NCI-H1105 treated with DMSO at 0.1 percent for 48 hours (cell line): Measurements from ENCODE around the gene RAB3B.
"Not testable (repeated sequence)": the region's sequence is repeated elsewhere in the genome, so short reads cannot be mapped to it uniquely, and the experiment has no call there.

Experiments
- DNase-seq: peaks from one replicate; lab custom pipeline; 2025; lab: John Stamatoyannopoulos, UW

Gene RAB3B

DNA sequence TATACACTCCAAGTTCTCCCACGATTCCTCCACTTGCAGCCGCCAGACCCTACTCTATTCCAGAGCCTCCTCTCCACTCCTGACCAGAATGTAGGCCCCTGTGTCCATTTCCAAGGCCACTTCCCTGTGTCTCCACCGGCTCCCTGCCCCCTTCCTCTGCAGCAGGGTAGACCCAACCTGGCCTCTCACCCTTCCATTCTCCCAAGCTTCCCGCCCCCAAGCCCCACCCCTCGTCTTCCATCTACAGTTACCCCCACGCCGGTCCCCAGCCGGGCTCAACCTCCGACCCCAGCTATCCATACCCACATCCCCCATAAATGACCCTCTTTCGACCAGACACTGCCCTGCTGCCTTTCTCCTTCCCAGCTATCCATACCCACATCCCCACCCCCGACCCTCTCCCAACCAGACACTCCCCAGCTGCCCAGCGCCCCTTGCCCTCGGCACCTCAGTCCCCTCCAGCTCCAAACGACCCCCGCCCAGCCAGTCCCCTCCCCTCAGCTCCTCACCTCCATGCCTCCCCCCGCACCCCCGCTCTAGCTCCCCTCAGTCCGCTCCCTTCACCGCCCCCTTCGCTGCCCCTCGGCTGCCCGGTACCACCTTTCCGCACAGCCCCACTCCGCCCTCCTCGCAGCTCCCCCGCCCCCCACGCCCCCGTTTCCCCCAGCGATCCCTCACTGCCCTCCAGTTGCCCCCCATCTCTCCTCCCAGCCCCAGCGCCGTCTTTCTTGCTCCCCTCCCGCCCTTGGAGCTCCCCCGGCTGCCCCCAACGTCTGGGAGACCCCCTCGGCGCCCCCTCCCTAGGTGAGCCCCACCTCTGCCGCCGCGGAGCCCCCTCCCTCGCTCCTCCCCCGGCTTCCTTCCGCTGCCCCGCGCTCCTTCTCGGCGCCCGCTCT is 670 bp downstream of the RAB3B start:
- DNase-seq = no peak

DNA sequence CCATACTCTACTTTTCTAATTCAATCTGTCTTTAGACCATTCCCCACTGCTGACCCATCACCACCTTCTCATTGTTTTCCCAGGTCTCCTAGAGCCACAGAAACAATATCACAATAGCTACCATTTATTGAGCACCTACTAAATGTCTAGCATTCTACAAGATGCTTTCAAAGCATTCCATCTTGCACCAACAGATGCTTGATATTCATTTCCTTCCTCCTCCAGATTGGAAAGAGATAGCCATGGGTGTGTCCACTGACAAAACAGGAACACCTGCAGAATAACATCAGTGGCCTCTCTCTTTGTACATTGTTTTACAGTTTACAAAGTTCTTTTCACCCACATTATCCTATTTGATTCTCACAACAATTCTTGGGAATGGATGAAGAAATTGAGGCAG is 2.2 kb downstream of the RAB3B start:
- no peak for DNase-seq

DNA sequence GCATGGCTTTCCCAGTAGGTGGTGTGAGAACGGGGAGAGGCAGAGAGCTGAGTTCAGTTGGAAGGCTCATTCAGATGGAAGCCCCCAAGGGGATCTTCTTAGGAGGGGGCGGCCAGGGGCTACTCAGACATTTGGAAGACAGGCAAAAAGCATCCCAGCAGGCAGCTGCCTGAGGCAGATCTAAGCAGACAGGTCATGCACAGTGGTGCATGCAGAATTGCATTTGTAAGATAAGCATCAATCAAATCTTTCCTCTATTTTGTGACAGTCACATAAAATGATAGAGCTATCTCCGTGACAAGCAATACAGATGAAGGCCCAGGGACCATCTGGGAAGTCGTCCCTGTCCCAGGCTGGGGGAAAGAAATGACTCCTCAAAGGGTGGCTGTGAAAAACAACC is 3.8 kb downstream of the RAB3B start:
- no peak for DNase-seq

DNA sequence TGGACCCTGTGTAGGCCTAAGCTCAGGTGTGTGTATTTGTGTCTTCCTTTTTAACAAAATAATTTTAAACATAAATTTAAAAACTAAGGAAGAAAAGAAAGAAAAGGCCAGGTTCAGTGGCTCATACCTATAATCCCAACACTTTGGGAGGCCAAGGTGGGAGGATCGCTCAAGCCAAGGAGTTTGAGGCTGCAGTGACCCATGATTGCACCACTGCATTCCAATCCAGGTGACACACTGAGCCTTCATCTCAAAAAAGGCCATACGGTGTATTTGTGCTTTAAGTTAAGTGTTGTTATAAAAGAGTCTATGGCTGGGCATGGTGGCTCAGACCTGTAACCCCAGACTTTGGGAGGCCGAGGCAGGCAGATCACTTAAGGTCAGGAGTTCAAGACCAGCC is 8.3 kb downstream of the RAB3B start:
- DNase-seq = no peak

DNA sequence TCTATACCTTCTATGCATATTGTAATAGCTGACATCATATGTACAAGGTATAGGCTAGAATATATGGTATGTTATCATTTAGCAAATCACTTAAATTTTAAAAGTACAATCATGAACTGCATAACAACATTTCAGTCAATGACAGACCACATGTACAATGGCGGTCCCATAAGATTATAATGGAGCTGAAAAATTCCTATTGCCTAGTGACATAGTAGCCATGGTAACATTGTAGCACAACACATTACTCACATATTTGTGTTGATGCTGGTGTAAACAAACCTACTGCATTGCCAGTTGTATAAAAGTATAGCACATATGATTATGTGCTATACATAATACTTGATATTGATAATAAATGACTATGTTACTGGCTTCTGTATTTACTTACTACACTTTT is 8.9 kb downstream of the RAB3B start:
- no peak for DNase-seq

DNA sequence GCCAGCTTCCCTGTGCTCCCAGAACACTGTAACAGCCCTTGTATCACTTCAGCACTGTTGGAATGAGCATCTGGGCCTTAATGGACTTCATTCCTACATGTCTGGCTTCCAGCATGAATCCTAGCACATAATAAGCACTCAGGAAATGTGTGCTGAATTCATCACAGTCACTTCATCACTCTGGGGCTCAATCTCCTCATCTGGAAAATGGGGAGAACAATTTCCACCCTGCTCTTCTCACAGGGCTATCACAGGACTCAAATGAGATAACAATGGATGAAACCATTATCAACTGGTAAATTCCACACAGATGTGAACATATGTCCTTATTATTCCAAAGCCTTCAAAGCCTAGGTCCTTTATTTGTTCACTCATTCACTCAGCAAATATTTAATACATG is 12.4 kb downstream of the RAB3B start:
- DNase-seq = no peak

DNA sequence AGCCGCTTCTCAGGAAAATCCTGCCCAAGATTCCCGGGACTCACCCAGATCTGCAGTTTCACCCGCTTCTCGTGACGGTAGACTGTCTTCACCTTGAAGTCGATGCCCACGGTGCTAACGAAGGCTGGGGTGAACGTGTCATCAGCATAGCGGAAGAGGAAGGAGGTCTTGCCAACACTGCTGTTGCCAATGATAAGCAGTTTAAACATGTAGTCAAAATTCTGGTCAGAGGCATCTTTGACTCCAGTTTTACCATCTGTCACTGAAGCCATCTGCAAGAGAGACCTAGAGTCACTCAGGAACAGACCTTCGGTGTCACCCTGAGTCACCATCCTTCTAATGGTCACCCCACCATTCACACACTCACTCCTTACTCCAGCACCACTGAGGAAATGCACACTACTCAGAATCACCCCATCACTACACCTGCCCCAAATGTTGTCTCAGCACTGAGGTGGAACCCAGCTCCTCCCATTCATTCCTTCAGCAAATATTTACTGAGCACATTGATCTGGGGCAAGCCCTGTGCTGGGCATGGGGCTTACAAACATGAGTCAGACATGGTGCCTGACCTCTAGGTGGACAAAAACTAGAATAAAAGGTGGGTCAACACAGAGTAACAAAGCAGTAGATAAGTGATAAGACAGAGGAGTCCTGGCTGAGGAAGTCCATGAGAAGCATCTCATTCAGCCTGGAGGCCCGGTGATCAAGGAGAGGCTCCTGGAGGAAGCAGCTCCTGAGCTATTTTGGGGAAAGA is 13.5 kb downstream of the RAB3B start:
- no peak for DNase-seq

DNA sequence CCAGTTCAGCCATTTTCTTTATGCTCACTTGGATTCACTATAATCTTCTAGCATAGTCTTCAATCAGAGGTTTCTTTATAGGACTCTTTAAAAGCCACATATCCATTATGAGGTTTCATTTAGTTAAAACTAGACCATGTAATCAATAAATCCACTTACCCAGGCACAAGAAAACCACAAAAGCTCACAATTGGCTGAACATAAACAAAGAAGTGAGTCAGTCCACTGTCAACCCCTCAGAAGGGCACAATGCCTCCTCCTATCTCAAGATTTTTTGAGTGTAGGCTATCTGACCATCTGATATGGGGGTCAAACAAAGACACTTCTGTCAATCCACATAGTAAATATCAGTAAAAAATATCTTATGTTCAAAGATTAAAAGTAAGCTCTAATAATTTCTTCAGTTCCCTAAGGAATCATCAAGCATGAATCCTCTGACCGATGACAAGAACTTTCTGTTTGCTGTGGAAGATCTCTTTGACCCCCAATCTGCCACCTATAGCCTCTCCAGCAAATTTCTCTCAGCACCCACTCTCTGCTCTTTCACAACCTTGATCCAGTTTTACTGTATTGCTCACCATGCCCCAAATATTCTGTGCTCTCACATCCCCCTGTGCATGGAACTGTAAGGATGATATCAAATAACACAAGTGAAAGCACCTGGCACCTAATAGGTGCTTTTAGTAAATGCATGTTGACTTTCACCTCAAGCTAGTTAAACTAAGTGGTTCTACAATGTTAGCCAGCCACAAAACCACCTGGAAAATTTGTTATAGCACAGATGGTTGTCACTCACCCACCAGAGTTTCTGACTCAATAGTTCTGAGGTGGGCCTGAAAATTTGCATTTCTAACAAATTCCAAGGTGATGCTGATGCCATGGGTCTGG is 16.7 kb downstream of the RAB3B start:
- peak; percentile 74 for DNase-seq

DNA sequence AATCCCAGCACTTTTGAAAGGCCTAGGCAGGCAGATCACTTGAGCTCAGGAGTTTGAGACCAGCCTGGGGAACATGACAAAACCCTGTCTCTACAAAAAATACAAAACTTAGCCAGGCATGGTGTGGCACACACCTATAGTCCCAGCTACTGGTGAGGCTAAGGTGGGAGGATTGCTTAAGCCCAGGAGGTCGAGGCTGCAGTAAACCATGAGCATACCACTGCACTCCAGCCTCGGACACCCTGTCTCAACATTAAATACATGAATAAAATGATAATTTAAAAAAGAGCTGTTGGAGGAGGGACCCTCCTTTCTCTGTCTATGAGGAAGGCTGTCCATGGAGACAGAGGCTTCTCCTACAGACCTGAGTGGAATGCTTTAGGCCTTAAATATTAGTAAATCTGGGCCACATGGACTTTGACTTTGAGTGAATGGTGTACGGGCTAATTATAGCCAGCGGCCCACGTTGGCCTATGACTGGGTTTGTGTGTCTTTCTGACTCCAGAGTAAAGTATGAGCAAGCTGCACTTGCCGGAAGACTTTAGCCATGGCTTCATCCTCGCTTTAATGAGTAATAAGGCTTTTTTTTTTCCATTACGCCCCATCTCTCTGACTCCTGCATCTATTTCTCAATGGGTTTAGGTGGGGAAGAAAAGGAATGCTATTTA is 21.3 kb downstream of the RAB3B start:
- no peak for DNase-seq

DNA sequence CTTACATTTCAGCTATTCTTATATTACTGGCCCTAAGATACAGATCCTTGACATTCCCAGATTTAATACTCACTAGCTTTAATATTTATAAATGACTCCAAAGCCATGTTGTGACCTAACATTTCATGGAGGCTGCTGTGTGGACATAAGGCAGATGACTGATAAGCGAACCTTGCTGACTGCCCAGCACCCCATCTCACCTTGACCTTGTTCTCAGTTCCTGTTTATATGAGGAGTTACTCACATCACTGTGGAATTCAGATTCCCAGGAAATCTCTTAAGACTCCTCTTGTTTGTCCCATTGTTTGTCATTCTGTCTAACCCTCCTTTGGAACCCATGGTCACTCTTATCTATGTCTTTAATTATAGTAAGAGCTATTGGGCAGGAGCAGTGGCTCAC is 21.9 kb downstream of the RAB3B start:
- no peak for DNase-seq

DNA sequence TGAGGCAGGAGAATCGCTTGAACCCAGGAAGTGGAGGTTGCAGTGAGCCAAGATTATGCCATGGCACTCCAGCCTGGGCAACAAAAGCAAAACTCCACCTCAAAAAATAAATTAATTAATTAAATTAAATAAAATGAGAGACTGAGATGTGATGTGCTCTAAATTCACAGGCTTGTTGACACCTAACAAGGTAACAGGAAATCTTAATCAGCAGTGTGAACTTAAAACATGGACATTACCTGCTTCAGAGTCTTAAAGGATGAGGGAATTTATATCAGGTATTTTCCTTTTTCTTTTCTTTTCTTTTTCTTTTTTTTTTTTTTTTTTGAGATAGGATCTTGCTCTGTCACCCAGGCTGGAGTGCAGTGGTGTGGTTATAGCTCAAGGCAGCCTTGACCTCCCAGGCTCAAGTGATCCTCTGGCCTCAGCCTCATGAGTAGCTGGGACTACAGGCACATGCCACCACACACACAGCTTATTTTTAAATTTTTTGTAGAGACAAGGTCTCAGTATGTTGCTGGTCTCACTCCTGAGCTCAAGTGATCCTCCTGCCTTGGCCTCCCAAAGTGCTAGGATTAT is 23.2 kb downstream of the RAB3B start:
- not testable (repeated sequence) for DNase-seq

DNA sequence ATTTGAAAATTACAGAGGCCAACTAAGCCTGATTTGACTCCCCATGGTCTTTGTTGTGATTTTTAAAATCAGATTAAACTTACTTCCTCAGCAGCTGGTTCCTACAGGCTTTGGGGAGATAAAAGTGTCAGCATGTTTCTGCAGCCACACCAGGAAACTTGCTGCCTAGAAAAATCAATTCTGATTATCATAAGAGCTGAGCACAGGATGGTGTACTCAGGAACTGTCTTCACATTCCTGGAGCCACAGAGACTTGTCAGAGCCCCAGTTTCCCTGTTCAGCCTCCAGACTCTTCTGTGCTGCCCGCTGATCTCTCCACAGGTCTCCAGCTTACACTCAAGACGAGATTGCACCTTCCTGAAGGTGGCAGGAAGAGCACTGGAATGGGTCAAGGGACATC is 23.9 kb downstream of the RAB3B start:
- no peak for DNase-seq

DNA sequence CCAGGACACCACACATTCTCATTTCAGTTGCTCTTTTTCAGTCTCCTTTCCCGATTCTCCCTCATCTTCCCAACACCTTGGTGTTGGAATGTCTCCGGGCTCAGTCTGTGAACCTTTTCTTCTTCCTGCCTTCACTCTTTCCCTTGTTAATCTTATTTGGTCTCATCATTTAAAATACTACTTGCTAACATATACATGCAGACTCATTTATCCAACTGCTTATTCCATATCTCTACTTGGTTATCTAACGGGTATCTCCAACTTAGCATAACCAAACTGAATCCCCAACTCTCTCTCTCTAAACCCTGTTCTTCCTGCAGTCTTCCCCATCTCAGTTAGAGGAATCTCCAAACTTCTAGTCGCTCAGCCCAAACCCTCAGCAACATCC is 26.2 kb downstream of the RAB3B start:
- no peak for DNase-seq

DNA sequence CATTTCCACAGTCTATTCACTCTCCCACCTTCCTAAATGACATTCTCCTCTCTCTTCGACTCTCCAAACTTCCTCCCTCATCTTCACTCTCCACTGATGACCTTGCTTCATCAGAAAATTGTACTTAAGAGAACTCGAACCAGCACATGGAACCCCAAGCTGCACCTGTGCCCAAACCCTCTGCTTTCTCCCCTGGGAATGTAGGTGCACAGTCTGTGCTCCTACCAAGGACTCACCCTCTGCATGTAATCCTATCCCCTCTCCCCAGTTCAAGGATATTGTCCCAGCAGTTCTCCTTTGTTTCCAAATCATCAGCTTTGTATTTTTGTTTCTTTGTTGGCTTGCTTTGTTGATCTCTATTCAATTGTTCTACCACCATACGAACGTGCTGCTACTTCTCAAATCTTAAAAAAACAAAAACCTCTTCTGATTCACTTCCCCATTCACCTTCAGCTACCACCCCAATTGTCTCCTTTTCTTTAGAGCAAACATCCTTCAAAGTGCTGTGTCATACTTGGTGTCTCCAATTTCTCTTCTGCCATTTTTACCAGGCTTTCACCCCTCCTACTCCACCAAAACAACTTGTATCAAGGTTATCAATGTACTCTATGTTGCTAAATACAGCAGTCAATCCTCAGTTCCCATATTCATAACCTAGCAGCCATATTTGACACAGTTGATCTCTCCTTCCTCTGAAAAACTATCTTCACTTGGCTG is 26.8 kb downstream of the RAB3B start:
- DNase-seq = no peak

DNA sequence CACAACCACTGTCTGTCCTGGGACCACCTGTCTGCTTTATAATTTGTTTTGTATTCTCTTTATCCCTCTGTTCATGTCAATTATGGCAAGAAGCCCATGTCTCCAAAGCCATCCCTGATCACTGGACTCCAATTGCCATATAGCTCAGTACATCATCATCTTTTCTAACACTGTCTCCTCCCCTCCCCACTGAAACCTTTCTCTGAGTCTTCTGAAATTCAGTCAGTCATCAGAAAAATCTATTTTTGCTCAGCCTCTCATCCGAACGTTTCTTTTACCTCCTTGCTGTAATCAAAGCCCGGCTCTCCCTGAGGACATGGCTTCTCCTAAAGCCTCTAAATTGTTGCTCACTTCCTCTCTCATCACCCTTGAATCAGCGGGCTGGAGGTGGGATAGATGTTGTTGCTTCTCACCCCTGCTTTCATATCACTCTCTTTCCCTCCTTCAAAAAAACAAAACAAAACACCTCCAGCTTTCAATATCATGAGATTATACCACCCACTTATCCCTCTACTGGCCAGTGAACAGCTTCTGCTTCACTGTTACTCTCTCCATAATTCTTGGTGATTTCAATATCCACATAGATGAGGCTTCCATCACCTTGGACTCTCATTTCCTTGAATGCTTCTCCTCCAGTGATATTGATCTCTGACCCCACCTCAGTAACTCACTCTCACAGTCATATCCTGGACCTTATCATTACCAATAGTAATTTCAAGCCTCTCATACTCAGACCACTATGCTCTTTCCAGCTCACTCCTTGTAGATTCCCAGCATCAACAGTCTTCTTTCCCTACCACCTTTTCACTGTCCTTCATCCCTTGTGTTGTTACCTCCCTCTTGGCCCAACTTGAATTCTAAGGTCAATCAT is 27.8 kb downstream of the RAB3B start:
- DNase-seq = no peak

DNA sequence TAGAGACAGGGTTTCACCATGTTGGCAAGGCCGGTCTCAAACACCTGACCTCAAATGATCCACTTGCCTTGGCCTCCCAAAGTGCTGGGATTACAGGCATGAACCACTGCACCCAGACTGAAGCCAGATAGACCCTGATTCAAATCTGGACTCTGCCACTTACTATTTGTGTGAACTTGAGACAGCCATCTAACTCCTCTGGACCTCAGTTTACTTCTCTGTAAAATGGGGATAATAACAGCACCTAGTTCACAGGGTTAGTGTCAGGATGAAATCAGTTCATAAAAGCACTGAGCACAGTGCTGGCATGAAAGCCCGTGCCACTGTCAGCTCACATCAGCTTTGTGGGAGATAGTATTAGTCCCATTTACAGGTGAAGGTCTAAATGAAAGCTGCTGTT is 28.5 kb downstream of the RAB3B start:
- no peak for DNase-seq

DNA sequence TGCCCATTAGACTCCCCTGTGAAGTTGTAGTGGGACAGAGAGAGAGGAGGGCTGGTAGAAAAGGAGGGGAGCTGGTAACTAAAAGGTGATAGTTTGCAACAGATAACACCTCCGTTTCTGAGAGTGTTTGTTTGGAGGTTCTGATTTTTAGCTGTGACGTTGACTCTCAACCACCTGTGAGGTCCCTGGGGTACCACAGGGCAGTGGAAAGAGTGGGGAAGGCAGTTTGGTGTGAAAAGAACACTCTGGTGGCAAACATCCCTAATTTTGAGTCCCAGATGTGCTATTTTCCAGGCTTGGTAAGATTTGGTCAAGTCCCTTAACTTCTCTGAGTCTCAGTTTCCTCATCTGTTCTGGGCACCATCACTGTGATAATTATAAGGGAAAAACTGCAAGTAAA is 29.3 kb downstream of the RAB3B start:
- DNase-seq = no peak

DNA sequence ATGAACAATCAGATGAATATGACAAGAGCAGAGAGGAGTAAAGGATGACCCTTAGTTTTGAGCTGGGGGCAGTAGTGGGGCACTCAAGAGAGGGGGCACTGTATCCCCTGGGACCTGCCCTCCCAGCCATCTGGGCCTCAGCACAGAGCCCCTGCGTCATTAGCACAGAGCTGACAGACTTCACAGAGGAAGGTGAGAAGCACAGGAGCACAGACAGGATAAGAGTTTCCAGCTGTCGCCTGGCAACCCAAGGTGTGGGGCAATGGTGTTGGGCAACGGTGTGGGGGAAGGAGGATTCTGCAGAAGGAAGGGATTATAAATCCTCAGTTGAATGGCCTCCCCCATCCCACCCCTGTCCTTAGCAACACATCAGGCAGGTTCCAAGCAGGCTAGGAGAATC is 30.2 kb downstream of the RAB3B start:
- no peak for DNase-seq

DNA sequence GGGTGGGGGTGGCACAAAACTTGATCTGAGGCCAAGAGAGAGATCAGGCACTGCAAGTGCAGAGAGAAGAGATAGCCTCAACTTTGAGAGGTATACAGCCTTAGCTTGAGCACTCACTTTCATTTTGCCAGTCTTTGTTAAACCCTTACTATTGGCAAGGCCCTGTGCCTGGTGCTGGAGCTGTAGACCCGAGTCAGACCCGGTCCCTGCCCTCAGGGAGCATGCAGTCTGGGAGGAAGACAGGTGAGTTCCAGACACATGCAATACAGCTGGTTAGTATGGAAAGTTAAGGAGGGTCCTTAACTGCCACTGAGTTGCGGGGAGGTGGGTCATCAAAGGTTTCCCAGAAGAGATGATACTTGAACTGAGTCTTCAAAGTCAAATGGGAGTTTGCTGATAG is 31.7 kb downstream of the RAB3B start:
- no peak for DNase-seq

DNA sequence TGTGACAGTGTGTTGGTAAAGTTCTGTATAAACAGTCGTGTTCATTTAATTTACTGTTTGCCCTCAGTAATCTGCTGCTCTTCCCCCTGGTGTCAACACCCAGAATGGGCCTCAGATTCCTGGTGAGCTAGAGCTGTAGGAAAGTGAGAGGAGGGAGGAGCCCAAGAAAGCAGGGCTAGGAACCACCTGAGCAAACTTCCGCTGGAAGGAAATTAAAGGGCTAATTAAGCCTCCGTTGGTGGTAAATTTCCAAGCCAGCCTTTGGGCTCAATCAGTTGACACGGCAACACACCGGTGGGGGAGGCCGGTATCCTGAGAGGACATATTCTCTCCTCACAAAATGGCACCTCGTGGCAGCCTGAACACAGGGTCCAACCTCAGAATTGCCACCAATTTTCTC is 32.9 kb downstream of the RAB3B start:
- peak; percentile 84 for DNase-seq
